ENCODE results near the gene ZFYVE28. TPM values are rescaled to one million over a fixed set of nuclear protein-coding genes. Genes with fewer than 3 reads are reported as not detected.

Gene ZFYVE28
- total RNA-seq, 1 donor from 2014 or later = 0.44 TPM

GRCh38 chr4:2290488-2290887, 128.0 kb downstream of the ZFYVE28 start:
- H3K27me3 Mint-ChIP-seq (ENCODE audit: unreplicated experiment) = peaks cover under 1% of the 10 kb centered on the region
- H3K4me3 Mint-ChIP-seq (ENCODE audit: unreplicated experiment) = no peak overlapping the region
- TF ChIP-seq, protein P1, sequence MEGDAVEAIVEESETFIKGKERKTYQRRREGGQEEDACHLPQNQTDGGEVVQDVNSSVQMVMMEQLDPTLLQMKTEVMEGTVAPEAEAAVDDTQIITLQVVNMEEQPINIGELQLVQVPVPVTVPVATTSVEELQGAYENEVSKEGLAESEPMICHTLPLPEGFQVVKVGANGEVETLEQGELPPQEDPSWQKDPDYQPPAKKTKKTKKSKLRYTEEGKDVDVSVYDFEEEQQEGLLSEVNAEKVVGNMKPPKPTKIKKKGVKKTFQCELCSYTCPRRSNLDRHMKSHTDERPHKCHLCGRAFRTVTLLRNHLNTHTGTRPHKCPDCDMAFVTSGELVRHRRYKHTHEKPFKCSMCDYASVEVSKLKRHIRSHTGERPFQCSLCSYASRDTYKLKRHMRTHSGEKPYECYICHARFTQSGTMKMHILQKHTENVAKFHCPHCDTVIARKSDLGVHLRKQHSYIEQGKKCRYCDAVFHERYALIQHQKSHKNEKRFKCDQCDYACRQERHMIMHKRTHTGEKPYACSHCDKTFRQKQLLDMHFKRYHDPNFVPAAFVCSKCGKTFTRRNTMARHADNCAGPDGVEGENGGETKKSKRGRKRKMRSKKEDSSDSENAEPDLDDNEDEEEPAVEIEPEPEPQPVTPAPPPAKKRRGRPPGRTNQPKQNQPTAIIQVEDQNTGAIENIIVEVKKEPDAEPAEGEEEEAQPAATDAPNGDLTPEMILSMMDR (IDR thresholded peaks at IDR 0.05; ENCODE audit: unreplicated experiment) = no peak
- peaks cover 4% of the 10 kb centered on the region for H3K4me1 Mint-ChIP-seq (ENCODE audit: unreplicated experiment)
- no peak for DNase-seq (ENCODE audit: low spot score)
- H3K36me3 Mint-ChIP-seq (ENCODE audit: low read depth, unreplicated experiment) = no peaks in the 10 kb centered on the region
- no peak overlapping the region for H3K27ac Mint-ChIP-seq (ENCODE audit: unreplicated experiment)
- no peaks in the 10 kb centered on the region for H3K9me3 Mint-ChIP-seq (ENCODE audit: unreplicated experiment)

- peaks cover 7% of the 10 kb centered on the region for H3K4me1 Mint-ChIP-seq (ENCODE audit: unreplicated experiment)
These were observed 128.5 kb downstream of the ZFYVE28 start for GRCh38 chr4:2289955-2290333.

DNA sequence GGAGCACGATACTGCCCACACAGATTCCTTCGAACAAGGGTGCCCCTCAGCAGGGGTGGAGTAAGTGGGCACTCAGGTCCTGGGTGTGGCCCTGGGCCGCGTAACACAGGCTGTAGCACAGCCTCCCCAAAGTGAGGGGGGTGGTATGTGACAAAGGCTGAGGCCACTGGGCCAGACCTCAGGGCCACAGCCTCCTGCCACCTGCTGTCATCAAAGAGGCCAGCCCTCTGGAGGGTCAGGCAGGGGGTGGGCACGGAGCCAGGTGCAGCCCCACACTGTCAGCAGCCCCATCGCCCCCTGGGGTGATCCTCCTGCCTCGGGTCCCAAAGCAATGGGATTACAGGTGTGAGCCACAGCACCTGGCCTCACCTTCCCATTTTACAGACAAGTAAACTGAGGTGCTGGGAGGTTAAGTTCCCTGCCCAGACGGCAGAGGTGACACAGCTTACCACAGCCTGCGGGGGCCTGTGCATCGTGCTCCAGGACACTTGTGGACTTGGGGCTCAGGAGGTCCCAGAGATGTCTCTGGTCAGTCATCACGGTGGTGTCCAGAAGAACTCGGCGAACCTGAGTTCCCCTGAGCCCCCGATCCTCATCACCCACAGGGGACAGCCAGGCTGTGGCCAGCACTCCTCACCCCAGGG, 129.0 kb downstream of the ZFYVE28 start:
- Mint-ChIP-seq H3K36me3 (ENCODE audit: low read depth, unreplicated experiment) (no peaks in the 10 kb centered on the region), H3K4me3 (ENCODE audit: unreplicated experiment) (no peak overlapping the region), H3K27me3 (ENCODE audit: unreplicated experiment) (peaks cover 2% of the 10 kb centered on the region), H3K27ac (ENCODE audit: unreplicated experiment) (no peak overlapping the region), H3K9me3 (ENCODE audit: unreplicated experiment) (no peaks in the 10 kb centered on the region), H3K4me1 (ENCODE audit: unreplicated experiment) (peaks cover 8% of the 10 kb centered on the region)
- no peak for DNase-seq (ENCODE audit: low spot score)
- TF ChIP-seq, protein P1 (IDR thresholded peaks at IDR 0.05; ENCODE audit: unreplicated experiment) = no peak

More at GRCh38 chr4:2289955-2290333, 128.5 kb downstream of the ZFYVE28 start:
- H3K9me3 Mint-ChIP-seq (ENCODE audit: unreplicated experiment) = no peaks in the 10 kb centered on the region
- no peak overlapping the region for H3K27ac Mint-ChIP-seq (ENCODE audit: unreplicated experiment)
- no peak for DNase-seq (ENCODE audit: low spot score)
- TF ChIP-seq, protein P1 (IDR thresholded peaks at IDR 0.05; ENCODE audit: unreplicated experiment) = no peak
- H3K27me3 Mint-ChIP-seq (ENCODE audit: unreplicated experiment) = peaks cover 2% of the 10 kb centered on the region
- H3K36me3 Mint-ChIP-seq (ENCODE audit: low read depth, unreplicated experiment) = no peaks in the 10 kb centered on the region
- no peak overlapping the region for H3K4me3 Mint-ChIP-seq (ENCODE audit: unreplicated experiment)

DNA sequence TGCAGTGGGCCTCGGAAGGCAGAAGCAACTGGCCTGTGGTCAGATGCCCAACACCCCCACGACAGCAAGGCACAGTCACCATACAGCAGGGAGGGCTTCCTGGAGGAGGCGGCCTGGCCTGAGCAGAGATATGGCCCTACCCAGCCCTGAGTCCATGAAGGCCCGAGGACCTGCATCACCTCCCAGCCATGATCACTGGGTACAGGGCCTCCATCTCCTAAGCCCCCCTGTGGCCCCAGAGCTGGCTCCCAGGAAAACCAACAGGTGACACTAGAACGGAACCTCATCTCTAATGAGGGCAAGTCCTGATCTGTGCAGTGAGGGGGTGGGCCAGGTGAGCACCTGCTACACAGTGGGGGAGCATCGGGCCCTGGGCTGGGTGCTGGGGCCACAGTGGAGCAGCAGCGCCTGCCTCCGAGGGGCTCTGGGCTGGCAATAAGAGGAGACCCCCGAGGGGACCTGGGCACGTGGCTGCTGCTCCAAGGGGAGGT, 130.3 kb downstream of the ZFYVE28 start:
- TF ChIP-seq, protein P1 (IDR thresholded peaks at IDR 0.05; ENCODE audit: unreplicated experiment) = no peak
- Mint-ChIP-seq H3K27me3 (ENCODE audit: unreplicated experiment) (peaks cover 4% of the 10 kb centered on the region), H3K36me3 (ENCODE audit: low read depth, unreplicated experiment) (no peaks in the 10 kb centered on the region), H3K9me3 (ENCODE audit: unreplicated experiment) (no peaks in the 10 kb centered on the region), H3K4me3 (ENCODE audit: unreplicated experiment) (no peak overlapping the region), H3K27ac (ENCODE audit: unreplicated experiment) (no peak overlapping the region), H3K4me1 (ENCODE audit: unreplicated experiment) (peaks cover 8% of the 10 kb centered on the region)
- DNase-seq (ENCODE audit: low spot score) = no peak

DNA sequence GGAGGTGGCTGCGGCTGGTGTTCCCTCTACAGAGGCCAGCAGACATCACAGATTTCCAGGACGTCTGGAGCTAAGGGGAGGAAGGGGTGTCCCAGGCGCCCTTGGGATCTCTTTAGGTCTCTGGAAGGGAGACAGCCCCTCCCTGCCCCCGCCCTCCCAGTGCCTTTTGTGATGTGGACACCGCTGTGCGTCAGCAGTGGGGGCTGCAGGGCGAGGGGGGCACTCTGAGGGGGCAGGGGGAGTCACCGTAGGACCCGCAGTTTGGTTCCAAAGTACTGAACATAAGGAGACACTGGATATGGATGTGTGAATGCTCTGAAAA, 130.9 kb downstream of the ZFYVE28 start:
- DNase-seq (ENCODE audit: low spot score) = no peak
- H3K27me3 Mint-ChIP-seq (ENCODE audit: unreplicated experiment) = peaks cover 4% of the 10 kb centered on the region
- no peak overlapping the region for H3K27ac Mint-ChIP-seq (ENCODE audit: unreplicated experiment)
- H3K4me3 Mint-ChIP-seq (ENCODE audit: unreplicated experiment) = no peak overlapping the region
- H3K4me1 Mint-ChIP-seq (ENCODE audit: unreplicated experiment) = peaks cover 8% of the 10 kb centered on the region
- no peaks in the 10 kb centered on the region for H3K9me3 Mint-ChIP-seq (ENCODE audit: unreplicated experiment)
- H3K36me3 Mint-ChIP-seq (ENCODE audit: low read depth, unreplicated experiment) = no peaks in the 10 kb centered on the region
- TF ChIP-seq, protein P1 (IDR thresholded peaks at IDR 0.05; ENCODE audit: unreplicated experiment) = no peak

All from endothelial cell (in vitro differentiated cells).